Osteocyte (in vitro differentiated cells): ENCODE measurements around the gene FAM53A. TPM values are rescaled to one million over a fixed set of nuclear protein-coding genes. Genes with fewer than 3 reads are reported as not detected.
A peak's percentile ranks its signal among the peaks of the same experiment; 100 is the strongest.

Experiments
- DNase-seq: peaks from one replicate; pipeline ENCODE4 v3.0.0; 2021; ENCODE audit warnings: mixed read lengths; ENCODE audit not compliant: unreplicated experiment; ENCODE audit errors: extremely low spot score
- H3K27ac Mint-ChIP-seq: one replicate; pipeline ENCODE4 v1.8.0; 2021; ENCODE audit warnings: mild to moderate bottlenecking, mixed read lengths; ENCODE audit not compliant: unreplicated experiment
- H3K27me3 Mint-ChIP-seq: one replicate; pipeline ENCODE4 v1.8.0; 2021; ENCODE audit warnings: mixed read lengths; ENCODE audit not compliant: unreplicated experiment
- H3K36me3 Mint-ChIP-seq: one replicate; pipeline ENCODE4 v1.8.0; 2021; ENCODE audit warnings: mixed read lengths; ENCODE audit not compliant: unreplicated experiment
- H3K4me1 Mint-ChIP-seq: one replicate; pipeline ENCODE4 v1.8.0; 2021; ENCODE audit warnings: mixed read lengths; ENCODE audit not compliant: unreplicated experiment
- H3K4me3 Mint-ChIP-seq: one replicate; pipeline ENCODE4 v1.8.0; 2021; ENCODE audit warnings: mild to moderate bottlenecking, moderate library complexity, mixed read lengths; ENCODE audit not compliant: unreplicated experiment
- H3K9me3 Mint-ChIP-seq: one replicate; pipeline ENCODE4 v1.8.0; 2021; ENCODE audit warnings: mixed read lengths; ENCODE audit not compliant: unreplicated experiment
- total RNA-seq: library from RNA; stranded (reverse); gene quantifications from 2 replicates; pipeline ENCODE4 v1.2.1, GENCODE V29; 2021
- TF ChIP-seq, protein P1 (sequence below): fragments of 200-600 bp; sonication (generic); IDR thresholded peaks from 2 replicates; pipeline ENCODE4 v1.5.0; 2021; ENCODE audit warnings: antibody characterized with exemption, mild to moderate bottlenecking, moderate library complexity

Gene FAM53A
- total RNA-seq, 1 donor from 2014 or later = 6.2 TPM

DNA sequence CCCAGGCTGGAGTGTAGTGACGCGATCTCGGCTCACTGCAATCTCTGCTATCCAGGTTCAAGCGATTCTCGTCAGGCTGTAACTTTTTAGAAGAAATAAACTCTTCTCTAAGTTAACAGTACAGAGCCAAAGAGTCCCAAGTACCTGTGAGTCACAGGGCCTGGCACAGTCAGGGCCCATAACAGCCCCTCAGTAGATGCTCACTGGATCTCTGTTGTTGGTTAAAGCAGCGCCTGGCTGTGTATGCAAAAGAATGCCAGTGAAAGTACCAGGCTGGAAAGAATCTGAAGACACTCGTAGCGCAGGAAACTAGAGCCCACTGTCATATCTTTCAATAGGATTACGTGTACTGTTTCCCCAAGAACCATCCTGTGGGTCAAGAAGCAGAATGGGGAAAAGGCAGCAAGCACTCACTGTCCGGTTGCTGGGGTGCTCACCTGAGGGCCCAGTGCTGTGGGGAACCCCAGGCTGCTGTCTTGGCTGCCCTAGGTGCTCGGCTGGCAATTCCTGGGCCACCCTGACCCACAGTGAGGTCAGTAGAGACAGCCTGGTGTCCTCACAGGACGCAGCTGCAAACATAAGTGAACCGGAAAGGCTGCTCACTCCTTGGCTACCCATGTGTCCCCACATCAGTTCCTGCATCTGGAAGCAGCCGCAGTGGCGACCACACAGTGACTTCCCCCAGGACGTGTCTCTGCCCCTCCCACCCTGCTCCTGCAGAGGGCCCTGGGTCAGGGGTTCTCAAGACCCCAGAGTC is 31.1 kb upstream of the FAM53A start:
- Mint-ChIP-seq H3K4me1 (peaks cover 36% of the 10 kb centered on the region), H3K27ac (peak overlapping the region; percentile 52), H3K4me3 (no peak overlapping the region), H3K9me3 (no peaks in the 10 kb centered on the region), H3K36me3 (peaks cover 3% of the 10 kb centered on the region), H3K27me3 (no peaks in the 10 kb centered on the region)
- no peak for DNase-seq
- TF ChIP-seq, protein P1, sequence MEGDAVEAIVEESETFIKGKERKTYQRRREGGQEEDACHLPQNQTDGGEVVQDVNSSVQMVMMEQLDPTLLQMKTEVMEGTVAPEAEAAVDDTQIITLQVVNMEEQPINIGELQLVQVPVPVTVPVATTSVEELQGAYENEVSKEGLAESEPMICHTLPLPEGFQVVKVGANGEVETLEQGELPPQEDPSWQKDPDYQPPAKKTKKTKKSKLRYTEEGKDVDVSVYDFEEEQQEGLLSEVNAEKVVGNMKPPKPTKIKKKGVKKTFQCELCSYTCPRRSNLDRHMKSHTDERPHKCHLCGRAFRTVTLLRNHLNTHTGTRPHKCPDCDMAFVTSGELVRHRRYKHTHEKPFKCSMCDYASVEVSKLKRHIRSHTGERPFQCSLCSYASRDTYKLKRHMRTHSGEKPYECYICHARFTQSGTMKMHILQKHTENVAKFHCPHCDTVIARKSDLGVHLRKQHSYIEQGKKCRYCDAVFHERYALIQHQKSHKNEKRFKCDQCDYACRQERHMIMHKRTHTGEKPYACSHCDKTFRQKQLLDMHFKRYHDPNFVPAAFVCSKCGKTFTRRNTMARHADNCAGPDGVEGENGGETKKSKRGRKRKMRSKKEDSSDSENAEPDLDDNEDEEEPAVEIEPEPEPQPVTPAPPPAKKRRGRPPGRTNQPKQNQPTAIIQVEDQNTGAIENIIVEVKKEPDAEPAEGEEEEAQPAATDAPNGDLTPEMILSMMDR = no peak

DNA sequence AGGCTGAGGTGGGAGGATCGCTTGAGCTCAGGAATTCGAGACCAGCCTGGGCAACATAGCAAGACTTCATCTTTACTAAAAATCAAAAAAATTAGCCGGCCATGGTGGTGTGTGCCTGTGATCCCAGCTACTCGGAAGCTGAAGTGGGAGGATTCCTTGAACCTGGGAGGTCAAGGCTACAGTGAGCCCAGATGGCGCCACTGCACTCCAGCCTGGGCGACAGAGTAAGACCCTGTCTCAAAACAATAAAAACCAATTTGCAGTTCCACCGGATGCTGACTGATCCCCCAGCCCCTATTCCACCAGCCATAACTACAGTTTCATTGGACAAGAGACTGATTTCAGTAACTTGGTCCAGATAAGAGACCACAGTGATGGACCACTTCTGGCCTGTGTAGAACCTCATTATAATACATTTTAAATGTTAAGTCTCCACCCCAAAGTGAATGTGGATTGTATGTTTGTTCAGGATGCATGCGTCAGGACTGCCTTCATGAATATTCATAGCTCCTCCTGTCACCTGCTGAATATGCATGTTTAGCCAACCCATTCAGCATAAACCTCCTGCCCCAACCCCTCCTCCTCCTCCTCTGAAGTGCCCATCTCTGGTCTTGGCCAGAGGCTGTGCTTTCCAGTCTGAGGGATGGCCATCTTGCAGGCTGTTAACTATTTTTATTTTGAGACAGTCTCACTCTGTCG is 30.3 kb upstream of the FAM53A start:
- peak overlapping the region; percentile 52 for H3K27ac Mint-ChIP-seq
- no peak overlapping the region for H3K4me3 Mint-ChIP-seq
- H3K36me3 Mint-ChIP-seq = peaks cover 7% of the 10 kb centered on the region
- no peaks in the 10 kb centered on the region for H3K9me3 Mint-ChIP-seq
- TF ChIP-seq, protein P1 = no peak
- H3K4me1 Mint-ChIP-seq = peaks cover 33% of the 10 kb centered on the region
- no peak for DNase-seq
- H3K27me3 Mint-ChIP-seq = no peaks in the 10 kb centered on the region

DNA sequence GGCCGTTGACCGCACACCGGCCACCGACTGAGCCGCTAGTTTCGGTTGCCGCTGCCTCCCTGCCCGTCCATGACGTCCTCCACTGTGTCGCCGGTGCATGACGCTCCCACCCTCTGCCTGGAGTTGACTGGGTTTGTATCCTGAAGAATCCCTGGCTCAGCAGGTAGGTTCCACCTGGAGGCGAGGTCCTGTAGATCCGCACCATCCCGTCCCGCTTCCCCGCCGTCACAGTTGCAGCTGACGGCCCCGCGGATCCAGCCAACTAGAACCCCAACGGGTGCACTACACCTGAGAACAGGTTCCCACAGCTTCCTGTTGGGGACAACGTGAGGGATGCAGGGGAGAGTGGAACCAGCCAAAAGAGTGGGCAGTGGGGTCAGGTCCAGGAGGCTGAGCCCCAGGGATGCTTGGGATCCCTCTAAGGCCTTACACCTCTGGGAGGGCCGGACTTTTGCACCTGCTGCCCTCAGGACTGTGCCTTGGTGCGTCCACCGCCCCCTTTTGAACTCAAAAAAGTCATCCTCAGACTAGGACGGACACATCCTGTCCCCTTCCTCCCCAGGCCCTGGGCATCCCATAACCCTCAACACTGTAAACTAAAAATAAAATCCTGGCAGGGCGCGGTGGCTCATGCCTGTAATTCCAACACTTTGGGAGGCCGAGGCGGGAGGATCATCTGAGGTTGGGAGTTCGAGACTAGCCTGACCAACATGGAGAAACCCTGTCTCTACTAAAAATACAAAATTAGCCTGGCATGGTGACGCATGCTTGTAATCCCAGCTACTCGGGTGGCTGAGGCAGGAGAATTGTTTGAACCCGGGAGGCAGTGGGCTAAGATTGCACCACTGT is 29.1 kb upstream of the FAM53A start:
- Mint-ChIP-seq H3K27ac (peak overlapping the region; percentile 93), H3K4me3 (peak overlapping the region; percentile 84), H3K27me3 (no peaks in the 10 kb centered on the region), H3K4me1 (peaks cover 32% of the 10 kb centered on the region), H3K36me3 (peaks cover 9% of the 10 kb centered on the region), H3K9me3 (no peaks in the 10 kb centered on the region)
- TF ChIP-seq, protein P1 = no peak
- DNase-seq = no peak

DNA sequence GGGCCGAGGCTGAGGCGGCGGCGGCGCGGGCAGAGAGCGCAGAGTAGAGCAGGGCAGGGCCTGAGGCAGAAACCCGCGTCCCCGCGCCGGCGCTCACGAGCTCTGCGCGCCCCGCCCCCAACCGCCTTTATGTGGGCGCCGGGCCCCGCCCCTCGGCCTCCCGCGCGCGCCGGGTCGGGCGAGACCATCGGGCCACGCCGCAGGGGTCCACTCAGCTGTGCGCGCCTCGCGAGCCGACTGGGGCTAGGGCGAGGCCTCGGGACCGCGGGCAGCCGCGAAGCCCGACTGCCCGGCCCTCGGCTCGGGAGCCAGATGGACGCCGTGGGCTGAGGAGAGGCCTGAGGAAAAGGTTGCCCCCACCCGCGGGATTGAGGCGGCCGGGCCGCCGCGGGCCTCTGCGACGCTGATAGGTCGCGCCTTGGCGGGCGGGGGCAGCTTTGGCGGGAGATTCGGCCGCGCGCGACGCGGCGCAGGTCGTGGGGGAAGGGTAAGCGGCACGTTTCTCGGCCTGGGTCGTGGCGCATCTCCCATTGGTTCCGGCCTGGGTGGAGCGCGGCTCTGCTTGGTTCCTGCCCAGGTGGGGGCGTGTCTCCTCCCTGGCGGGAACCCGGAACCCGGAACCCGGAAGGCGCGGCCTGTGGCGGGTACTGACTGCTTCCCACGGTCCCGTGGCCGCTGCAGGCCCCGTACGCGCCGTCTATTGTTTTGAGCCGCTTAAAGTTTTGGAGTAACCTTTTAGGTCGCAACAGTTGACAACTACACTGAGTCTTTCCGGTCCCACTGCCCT is 28.3 kb upstream of the FAM53A start, which contains the start of gene SLBP:
Gene SLBP, minus strand, starts transcription at position 104 of the 787 bp plus-strand sequence. CDS start 131 bp downstream, outside the sequence.
- Mint-ChIP-seq H3K27me3 (no peaks in the 10 kb centered on the region), H3K4me3 (peak within 1 kb of the TSS; percentile 98), H3K4me1 (peaks cover 36% of the 10 kb centered on the region), H3K36me3 (peaks cover 11% of the 10 kb centered on the region), H3K9me3 (no peaks in the 10 kb centered on the region), H3K27ac (peak within 1 kb of the TSS; percentile 96)
- peak; percentile 97 for DNase-seq
- TF ChIP-seq, protein P1 = no peak
